Measurements from ENCODE around the gene TDRKH.

Gene TDRKH

DNA sequence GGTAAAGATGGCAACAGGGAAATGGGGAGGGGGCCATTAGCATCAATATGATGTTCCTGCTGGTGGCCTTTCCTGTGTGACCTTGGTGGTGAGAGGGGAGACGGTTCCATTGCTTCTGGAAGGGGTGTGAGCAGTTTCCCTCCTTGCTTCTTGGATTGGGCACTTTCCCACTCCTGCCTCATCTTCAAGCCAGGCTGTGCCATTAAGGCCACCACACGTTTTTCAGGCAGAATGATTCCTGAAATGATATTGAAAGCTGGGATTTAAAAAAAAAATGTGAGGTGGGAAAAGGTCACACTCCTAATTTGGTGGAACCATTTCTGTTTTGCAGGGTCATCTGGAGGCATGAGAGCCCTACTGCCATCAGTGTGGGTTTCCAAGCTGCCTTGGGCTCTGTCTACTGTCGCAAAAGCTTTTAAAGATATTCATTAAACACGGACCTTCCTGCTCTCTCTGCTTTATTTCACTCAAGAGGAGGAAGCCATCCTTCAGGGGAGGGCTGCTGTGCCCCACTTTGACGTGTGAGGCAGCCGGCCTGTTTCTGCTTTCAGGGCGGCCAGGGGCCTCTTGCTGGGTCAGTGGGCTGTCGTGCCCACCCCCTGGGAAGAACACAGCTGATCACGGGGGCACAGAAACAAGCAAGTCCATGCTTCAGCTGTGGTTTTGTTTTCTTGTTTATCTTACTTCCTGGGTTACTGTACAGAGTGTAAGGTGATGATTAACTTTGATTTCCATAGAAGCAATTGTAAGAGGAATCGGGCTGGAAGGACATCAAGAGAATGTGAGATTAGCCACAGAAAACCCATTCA lies 60.9 kb downstream of the TDRKH start:
- H3K4me3 ChIP-seq (ENCODE audit: low read depth, low read length) = no peak overlapping the region
- ChIA-PET CTCF (interaction anchor here (0.9 to 3.8 kb wide), 6 partner anchors 8 to 138 kb away, joined by 3 to 29 read pairs (median 4); no protein-coding TSS in a partner anchor), POLR2A (interaction anchor here (0.7 kb wide), 1 partner anchor 12 kb away, joined by 4 read pairs; no protein-coding TSS in a partner anchor)
- no peak for DNase-seq (ENCODE audit: low read depth, low spot score)
- no peak for TF ChIP-seq CTCF (IDR thresholded peaks at IDR 0.05; ENCODE audit: insufficient read depth, low read length, missing control alignments)

DNA sequence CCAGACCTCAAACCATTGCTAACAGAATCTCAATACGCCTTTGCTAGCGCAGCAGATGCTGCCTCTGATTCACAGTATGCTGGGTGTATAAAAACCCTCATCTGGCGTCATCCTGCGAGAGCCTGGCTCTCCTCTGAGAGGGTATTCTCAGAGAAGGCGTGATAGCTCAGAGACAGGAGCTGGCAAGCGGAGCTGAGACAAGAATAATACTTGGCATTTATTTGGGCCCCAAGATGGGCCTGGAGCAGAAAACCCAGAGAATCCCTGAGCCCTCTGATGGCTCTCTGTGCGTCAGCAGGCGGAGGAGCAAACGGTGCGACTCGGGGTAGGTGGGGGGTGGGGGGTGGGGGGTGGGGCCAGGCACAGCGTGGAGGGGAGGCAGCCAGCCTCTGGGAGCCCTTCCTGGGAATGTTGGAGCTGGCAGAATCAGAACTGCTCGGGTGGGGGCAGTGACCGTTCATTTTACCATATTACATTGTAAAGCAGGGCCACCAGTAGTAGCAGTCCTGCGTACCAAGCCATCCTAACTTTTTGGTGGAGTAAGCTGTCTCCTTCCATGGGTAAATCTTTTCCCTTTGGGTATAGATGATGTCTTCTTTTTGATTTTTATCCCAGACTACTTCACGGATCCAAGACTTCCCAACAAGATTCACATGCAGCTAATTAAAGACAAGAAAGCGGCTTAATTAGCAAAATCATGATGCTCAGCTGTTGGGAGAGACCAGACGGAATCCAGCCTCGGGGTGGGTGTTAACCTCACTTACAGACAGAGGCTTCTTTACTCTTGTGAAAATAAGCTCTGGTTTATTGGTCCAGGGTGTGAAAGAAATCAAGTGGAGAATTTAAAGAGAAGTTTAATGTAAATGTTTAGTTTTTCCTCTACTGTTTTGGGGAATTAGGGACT lies 61.9 kb downstream of the TDRKH start:
- DNase-seq (ENCODE audit: low read depth, low spot score) = peak; percentile 34
- ChIA-PET POLR2A (no interaction called here), CTCF (interaction anchor here (0.9 to 3.8 kb wide), 8 partner anchors 9 to 196 kb away, joined by 3 to 29 read pairs (median 8); no protein-coding TSS in a partner anchor)
- peak overlapping the region; percentile 32 for H3K4me3 ChIP-seq (ENCODE audit: low read depth, low read length)
- no peak for TF ChIP-seq CTCF (IDR thresholded peaks at IDR 0.05; ENCODE audit: insufficient read depth, low read length, missing control alignments)

DNA sequence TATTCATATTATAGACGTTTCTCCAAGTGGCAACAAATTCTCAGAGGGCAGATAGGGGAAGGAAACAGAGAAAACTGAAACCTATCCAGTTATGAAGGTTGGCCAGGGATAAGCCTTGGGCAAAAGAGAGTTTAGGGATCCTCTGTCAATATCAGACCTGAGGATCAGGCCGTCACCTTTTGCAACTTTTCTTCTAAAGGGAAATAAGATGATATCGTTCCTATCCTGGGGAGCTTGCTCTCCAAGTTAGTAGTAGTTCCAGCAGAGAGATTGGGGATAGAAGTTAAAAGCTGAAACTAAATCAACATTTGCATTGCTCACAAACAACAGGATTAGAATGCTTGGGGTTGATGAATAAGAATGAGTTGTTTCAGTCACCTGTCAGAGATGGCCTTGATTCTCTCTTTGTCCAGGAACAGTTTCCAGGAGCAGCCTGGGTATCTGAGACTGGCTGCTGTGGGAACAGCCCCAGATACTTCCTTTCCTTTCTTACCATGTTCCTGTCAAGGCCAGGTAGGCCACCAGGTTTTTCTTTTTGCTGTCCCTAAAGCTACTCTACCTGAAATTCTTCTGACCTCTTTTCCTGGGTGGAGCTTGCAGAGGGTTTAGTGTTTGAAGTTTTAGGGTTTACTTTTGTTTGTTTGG lies 66.5 kb downstream of the TDRKH start:
- POLR2A ChIA-PET = no interaction called here
- CTCF ChIA-PET = interaction anchor here (0.7 to 2.5 kb wide), 3 partner anchors 11 to 191 kb away, joined by 3 to 8 read pairs (median 4); no protein-coding TSS in a partner anchor
- no peak for DNase-seq (ENCODE audit: low read depth, low spot score)
- no peak overlapping the region for H3K4me3 ChIP-seq (ENCODE audit: low read depth, low read length)
- TF ChIP-seq CTCF (IDR thresholded peaks at IDR 0.05; ENCODE audit: insufficient read depth, low read length, missing control alignments) = no peak
